Smooth muscle cell (in vitro differentiated cells): Measurements from ENCODE around the gene CCER1. TPM values are rescaled to one million over a fixed set of nuclear protein-coding genes. Genes with fewer than 3 reads are reported as not detected.
A peak's percentile ranks its signal among the peaks of the same experiment; 100 is the strongest.

ENCODE experiments used
- DNase-seq: peaks from one replicate; lab custom pipeline; 2025; ENCODE audit not compliant: unreplicated experiment; lab: John Stamatoyannopoulos, UW
- H2AFZ ChIP-seq: fragments of 200-600 bp; sonication (generic); 2 replicates; pipeline ENCODE4 v1.6.0; 2016; ENCODE audit warnings: antibody characterized with exemption, low read depth, mild to moderate bottlenecking
- H3F3A ChIP-seq: fragments of 200-600 bp; sonication (generic); 2 replicates; pipeline ENCODE4 v1.6.0; 2017; ENCODE audit warnings: antibody characterized with exemption, low read depth
- H3K27ac ChIP-seq: fragments of 200-600 bp; sonication (generic); 2 replicates; pipeline ENCODE4 v1.5.1; 2016; ENCODE audit warnings: low read depth, mild to moderate bottlenecking
- H3K27me3 ChIP-seq: fragments of 200-600 bp; sonication (generic); 2 replicates; pipeline ENCODE4 v1.6.1; 2016; ENCODE audit warnings: low read depth, mild to moderate bottlenecking
- H3K36me3 ChIP-seq: fragments of 200-600 bp; sonication (generic); 2 replicates; pipeline ENCODE4 v1.5.1; 2016; ENCODE audit warnings: low read depth
- H3K4me1 ChIP-seq: fragments of 200-600 bp; sonication (generic); 2 replicates; pipeline ENCODE4 v1.5.1; 2016; ENCODE audit warnings: low read depth
- H3K4me2 ChIP-seq: fragments of 200-600 bp; sonication (generic); 2 replicates; pipeline ENCODE4 v1.6.0; 2016; ENCODE audit warnings: mild to moderate bottlenecking
- H3K4me3 ChIP-seq: fragments of 200-600 bp; sonication (generic); 2 replicates; pipeline ENCODE4 v1.5.1; 2016; ENCODE audit warnings: mild to moderate bottlenecking
- H3K79me2 ChIP-seq: fragments of 200-600 bp; sonication (generic); 2 replicates; pipeline ENCODE4 v1.6.0; 2016; ENCODE audit warnings: low read depth, mild to moderate bottlenecking
- H3K9ac ChIP-seq: fragments of 200-600 bp; sonication (generic); 2 replicates; pipeline ENCODE4 v1.6.0; 2016; ENCODE audit warnings: low read depth
- H3K9me3 ChIP-seq: fragments of 200-600 bp; sonication (generic); replicated peaks from 2 replicates; pipeline ENCODE4 v1.5.1; 2016; ENCODE audit warnings: low read depth
- H4K20me1 ChIP-seq: fragments of 200-600 bp; sonication (generic); 2 replicates; pipeline ENCODE4 v1.6.0; 2016; ENCODE audit warnings: low read depth
- CTCF ChIP-seq: fragments of 200-600 bp; sonication (generic); IDR thresholded peaks from 2 replicates; pipeline ENCODE4 v1.5.1; 2017; ENCODE audit warnings: borderline replicate concordance, mild to moderate bottlenecking, antibody characterized with exemption; ENCODE audit not compliant: insufficient read depth, poor library complexity, severe bottlenecking
- WGBS: methylation state at CpG from one replicate; pipeline ENCODE4 v1.1.7; 2016; ENCODE audit warnings: low lambda C conversion rate; 5-methylcytosine and 5-hydroxymethylcytosine counted together
- polyA plus RNA-seq: library from polyadenylated mRNA; unstranded; fragments of >200 nt; fragmentation: Nextera tagmentation; extraction: Ambion mirVana; gene quantifications from 2 replicates; pipeline ENCODE4 v1.2.1, GENCODE V29; 2016
- total RNA-seq: library from RNA; depleted of rRNA; stranded (reverse); fragments of >200 nt; gene quantifications from 2 replicates; pipeline ENCODE4 v1.2.3, GENCODE V29; 2014

The CCER1 gene
- total and polyA plus RNA-seq, 2 experiments from 2014 or later = not detected

GRCh38 chr12:90945070-90945649, 9.8 kb downstream of the CCER1 start:
- no peak overlapping the region for H2AFZ ChIP-seq
- H3K9ac ChIP-seq = no peak overlapping the region
- 38% methylated on average over 1 of the region's 1 CpG for WGBS
- no peaks in the 10 kb centered on the region for H3K4me1 ChIP-seq
- no peaks in the 10 kb centered on the region for H3K9me3 ChIP-seq
- no peak overlapping the region for H3K27ac ChIP-seq
- DNase-seq = no peak
- no peaks in the 10 kb centered on the region for H3F3A ChIP-seq
- no peak overlapping the region for H3K4me2 ChIP-seq
- H3K27me3 ChIP-seq = no peaks in the 10 kb centered on the region
- no peaks in the 10 kb centered on the region for H4K20me1 ChIP-seq
- H3K79me2 ChIP-seq = no peaks in the 10 kb centered on the region
- peak; percentile 64 for TF ChIP-seq CTCF
- no peak overlapping the region for H3K4me3 ChIP-seq
- no peaks in the 10 kb centered on the region for H3K36me3 ChIP-seq

GRCh38 chr12:90943255-90943654, 11.7 kb downstream of the CCER1 start:
- no peaks in the 10 kb centered on the region for H3K79me2 ChIP-seq
- no peak for DNase-seq
- no peaks in the 10 kb centered on the region for H3K4me1 ChIP-seq
- H3K27me3 ChIP-seq = no peaks in the 10 kb centered on the region
- H4K20me1 ChIP-seq = no peaks in the 10 kb centered on the region
- no peak overlapping the region for H3K9ac ChIP-seq
- TF ChIP-seq CTCF = no peak
- H3K4me3 ChIP-seq = no peak overlapping the region
- H3K36me3 ChIP-seq = no peaks in the 10 kb centered on the region
- H3F3A ChIP-seq = no peaks in the 10 kb centered on the region
- no peak overlapping the region for H2AFZ ChIP-seq
- WGBS = 96% methylated on average over 1 of the region's 1 CpG
- H3K4me2 ChIP-seq = no peak overlapping the region
- no peak overlapping the region for H3K27ac ChIP-seq
- no peaks in the 10 kb centered on the region for H3K9me3 ChIP-seq

- no peak for DNase-seq
- Histone ChIP-seq H4K20me1 (no peaks in the 10 kb centered on the region), H3K36me3 (no peaks in the 10 kb centered on the region), H3K4me2 (no peak overlapping the region), H3K9me3 (no peaks in the 10 kb centered on the region), H3K27me3 (no peaks in the 10 kb centered on the region), H3F3A (no peaks in the 10 kb centered on the region), H3K4me3 (no peak overlapping the region), H3K9ac (no peak overlapping the region), H3K4me1 (no peaks in the 10 kb centered on the region), H3K27ac (no peak overlapping the region), H2AFZ (no peak overlapping the region), H3K79me2 (no peaks in the 10 kb centered on the region)
- peak; percentile 66 for TF ChIP-seq CTCF
- 46% methylated on average over 3 of the region's 3 CpGs for WGBS
Observed at GRCh38 chr12:90940872-90941499, 14.0 kb downstream of the CCER1 start.

GRCh38 chr12:90939382-90939781, 15.6 kb downstream of the CCER1 start:
- Histone ChIP-seq H4K20me1 (no peaks in the 10 kb centered on the region), H3K27me3 (no peaks in the 10 kb centered on the region), H3K9ac (no peak overlapping the region), H3K27ac (no peak overlapping the region), H3K79me2 (no peaks in the 10 kb centered on the region), H3K4me2 (no peak overlapping the region), H3K4me3 (no peak overlapping the region), H2AFZ (no peak overlapping the region), H3K36me3 (no peaks in the 10 kb centered on the region), H3K9me3 (no peaks in the 10 kb centered on the region), H3K4me1 (no peaks in the 10 kb centered on the region), H3F3A (no peaks in the 10 kb centered on the region)
- WGBS = 92% methylated on average over 1 of the region's 1 CpG
- no peak for DNase-seq
- TF ChIP-seq CTCF = no peak
